ENCODE data around the gene CC2D2A. TPM values are rescaled to one million over a fixed set of nuclear protein-coding genes. Genes with fewer than 3 reads are reported as not detected.

CC2D2A gene
- polyA plus RNA-seq, 1 donor from 2014 or later, result 8.6 TPM

GRCh38 chr4:15601862-15602261 lies 132.2 kb downstream of the CC2D2A start:
- Histone ChIP-seq H3K36me3 (ENCODE audit: insufficient read depth, low read length) (peaks cover 7% of the 10 kb centered on the region), H4K20me1 (ENCODE audit: insufficient read depth) (no peaks in the 10 kb centered on the region), H3K4me2 (ENCODE audit: low read length) (no peak overlapping the region), H3F3A (ENCODE audit: insufficient read depth, low read length, poor library complexity, severe bottlenecking) (no peaks in the 10 kb centered on the region), H2AFZ (ENCODE audit: low read depth, low read length) (no peak overlapping the region), H3K9me2 (ENCODE audit: insufficient read depth, low read length) (no peaks in the 10 kb centered on the region), H3K9ac (ENCODE audit: low read length) (no peak overlapping the region), H3K79me2 (replicated peaks; ENCODE audit: insufficient read depth, low read length) (no peaks in the 10 kb centered on the region), H3K4me3 (ENCODE audit: low read length) (no peak overlapping the region), H3K9me3 (ENCODE audit: low read length) (no peaks in the 10 kb centered on the region), H3K27me3 (ENCODE audit: insufficient read depth, low read depth, low read length) (no peaks in the 10 kb centered on the region), H3K27ac (ENCODE audit: low read length) (no peak overlapping the region)
- TF ChIP-seq RAD21 (conservative IDR thresholded peaks at IDR 0.05) (no peak), EZH2 (IDR thresholded peaks at IDR 0.05; ENCODE audit: borderline replicate concordance, insufficient read depth, low read length, poor library complexity, severe bottlenecking) (no peak), CTCF (IDR thresholded peaks at IDR 0.05; ENCODE audit: poor library complexity, severe bottlenecking) (no peak), TAF1 (IDR thresholded peaks at IDR 0.05; ENCODE audit: low read depth) (no peak), REST (IDR thresholded peaks at IDR 0.05; ENCODE audit: borderline replicate concordance) (no peak), MXI1 (conservative IDR thresholded peaks at IDR 0.05; ENCODE audit: poor library complexity, severe bottlenecking) (no peak), EP300 (conservative IDR thresholded peaks at IDR 0.05; ENCODE audit: poor library complexity, severe bottlenecking) (no peak), SMC3 (conservative IDR thresholded peaks at IDR 0.05; ENCODE audit: poor library complexity) (no peak), POLR2AphosphoS5 (IDR thresholded peaks at IDR 0.05) (no peak)

GRCh38 chr4:15605537-15605936 lies 135.9 kb downstream of the CC2D2A start:
- H3K9me3 ChIP-seq (ENCODE audit: low read length), result no peaks in the 10 kb centered on the region
- no peaks in the 10 kb centered on the region for H3K9me2 ChIP-seq (ENCODE audit: insufficient read depth, low read length)
- H4K20me1 ChIP-seq (ENCODE audit: insufficient read depth), result no peaks in the 10 kb centered on the region
- no peaks in the 10 kb centered on the region for H3F3A ChIP-seq (ENCODE audit: insufficient read depth, low read length, poor library complexity, severe bottlenecking)
- H3K4me2 ChIP-seq (ENCODE audit: low read length), result no peak overlapping the region
- TF ChIP-seq CTCF (IDR thresholded peaks at IDR 0.05; ENCODE audit: poor library complexity, severe bottlenecking) (no peak), SMC3 (conservative IDR thresholded peaks at IDR 0.05; ENCODE audit: poor library complexity) (no peak), REST (IDR thresholded peaks at IDR 0.05; ENCODE audit: borderline replicate concordance) (no peak), EZH2 (IDR thresholded peaks at IDR 0.05; ENCODE audit: borderline replicate concordance, insufficient read depth, low read length, poor library complexity, severe bottlenecking) (no peak), RAD21 (conservative IDR thresholded peaks at IDR 0.05) (no peak), EP300 (conservative IDR thresholded peaks at IDR 0.05; ENCODE audit: poor library complexity, severe bottlenecking) (no peak), TAF1 (IDR thresholded peaks at IDR 0.05; ENCODE audit: low read depth) (no peak)
- no peak overlapping the region for H3K4me3 ChIP-seq (ENCODE audit: low read length)
- peaks cover 6% of the 10 kb centered on the region for H3K79me2 ChIP-seq (replicated peaks; ENCODE audit: insufficient read depth, low read length)
- H3K27ac ChIP-seq (ENCODE audit: low read length), result no peak overlapping the region
- H3K36me3 ChIP-seq (ENCODE audit: insufficient read depth, low read length), result peaks cover 7% of the 10 kb centered on the region
- no peaks in the 10 kb centered on the region for H3K27me3 ChIP-seq (ENCODE audit: insufficient read depth, low read depth, low read length)
- no peak overlapping the region for H3K9ac ChIP-seq (ENCODE audit: low read length)
- H2AFZ ChIP-seq (ENCODE audit: low read depth, low read length), result no peak overlapping the region

All from neural cell (in vitro differentiated cells).